Activated CD8-positive, alpha-beta T cell treated with anti-CD3 and anti-CD28 coated beads for 36 hours (primary cell): ENCODE results near the gene STARD3. TPM values are rescaled to one million over a fixed set of nuclear protein-coding genes. Genes with fewer than 3 reads are reported as not detected.

Experiments used
- ATAC-seq: fragments of 200-7000 bp; cut with Tn5 transposase; one replicate; pipeline ENCODE4 v1.10.0; 2021; ENCODE audit warnings: mild to moderate bottlenecking, moderate library complexity
- CTCF ChIA-PET: fragments of 350-600 bp; sonication (Branson Sonifier 250); formaldehyde crosslinking; loops from one replicate; lab custom pipeline; 2021; ENCODE audit warnings: antibody characterized with exemption; lab: Charles Lee
- POLR2A ChIA-PET: fragments of 350-600 bp; sonication (Branson Sonifier 250); formaldehyde crosslinking; loops from one replicate; lab custom pipeline; 2021; ENCODE audit warnings: antibody characterized with exemption; lab: Charles Lee
- DNase-seq: peaks from one replicate; pipeline ENCODE4 v3.0.0-alpha.2; 2020
- H3K27ac Mint-ChIP-seq: one replicate; pipeline ENCODE4 v1.8.0; 2021; ENCODE audit warnings: mild to moderate bottlenecking, mixed read lengths
- H3K27me3 Mint-ChIP-seq: one replicate; pipeline ENCODE4 v1.8.0; 2021; ENCODE audit warnings: mixed read lengths
- H3K36me3 Mint-ChIP-seq: one replicate; pipeline ENCODE4 v1.8.0; 2021; ENCODE audit warnings: low read depth, mixed read lengths
- H3K4me1 Mint-ChIP-seq: one replicate; pipeline ENCODE4 v1.8.0; 2021; ENCODE audit warnings: low read depth, mixed read lengths
- H3K4me3 Mint-ChIP-seq: one replicate; pipeline ENCODE4 v1.8.0; 2021; ENCODE audit warnings: mild to moderate bottlenecking, moderate library complexity, mixed read lengths
- H3K9me3 Mint-ChIP-seq: one replicate; pipeline ENCODE4 v1.8.0; 2021; ENCODE audit warnings: mixed read lengths
- intact Hi-C: fragments of 100-400 bp; cut with micrococcal nuclease; formaldehyde crosslinking; loops from one replicate; pipeline ENCODE4 v1.10.0; 2022
- total RNA-seq, 2 experiments: library from RNA; stranded (reverse); gene quantifications; one replicate each; pipeline ENCODE4 v1.2.3, GENCODE V29; 2021
- TF ChIP-seq, protein P1 (sequence below): fragments of 200-600 bp; IDR thresholded peaks from one replicate; pipeline ENCODE4 v1.8.0; 2022; ENCODE audit warnings: antibody characterized with exemption, mild to moderate bottlenecking

STARD3 gene
- total RNA-seq, 2 experiments from 2014 or later, result 48.7 to 50.3 TPM

DNA sequence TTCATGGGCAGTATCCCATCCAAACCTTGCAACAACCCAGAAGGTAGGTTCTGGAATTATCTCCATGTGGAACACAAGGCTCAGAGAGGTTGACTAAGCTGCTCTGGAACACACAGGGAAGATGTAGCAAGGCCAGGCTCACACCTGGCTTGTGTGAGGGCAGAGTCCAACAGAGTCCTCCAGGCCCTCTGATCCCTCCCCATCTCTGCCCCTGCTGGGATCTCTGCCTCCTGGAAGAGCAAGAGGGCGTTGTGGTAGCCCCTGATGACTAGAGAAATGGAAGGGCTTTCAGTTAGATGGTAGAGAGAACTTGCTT lies 17.2 kb upstream of the STARD3 start:
- TF ChIP-seq, protein P1, sequence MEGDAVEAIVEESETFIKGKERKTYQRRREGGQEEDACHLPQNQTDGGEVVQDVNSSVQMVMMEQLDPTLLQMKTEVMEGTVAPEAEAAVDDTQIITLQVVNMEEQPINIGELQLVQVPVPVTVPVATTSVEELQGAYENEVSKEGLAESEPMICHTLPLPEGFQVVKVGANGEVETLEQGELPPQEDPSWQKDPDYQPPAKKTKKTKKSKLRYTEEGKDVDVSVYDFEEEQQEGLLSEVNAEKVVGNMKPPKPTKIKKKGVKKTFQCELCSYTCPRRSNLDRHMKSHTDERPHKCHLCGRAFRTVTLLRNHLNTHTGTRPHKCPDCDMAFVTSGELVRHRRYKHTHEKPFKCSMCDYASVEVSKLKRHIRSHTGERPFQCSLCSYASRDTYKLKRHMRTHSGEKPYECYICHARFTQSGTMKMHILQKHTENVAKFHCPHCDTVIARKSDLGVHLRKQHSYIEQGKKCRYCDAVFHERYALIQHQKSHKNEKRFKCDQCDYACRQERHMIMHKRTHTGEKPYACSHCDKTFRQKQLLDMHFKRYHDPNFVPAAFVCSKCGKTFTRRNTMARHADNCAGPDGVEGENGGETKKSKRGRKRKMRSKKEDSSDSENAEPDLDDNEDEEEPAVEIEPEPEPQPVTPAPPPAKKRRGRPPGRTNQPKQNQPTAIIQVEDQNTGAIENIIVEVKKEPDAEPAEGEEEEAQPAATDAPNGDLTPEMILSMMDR, result no peak
- ATAC-seq, result no peak
- H3K36me3 Mint-ChIP-seq, result no peaks in the 10 kb centered on the region
- no peak overlapping the region for H3K27ac Mint-ChIP-seq
- ChIA-PET CTCF (interaction anchor here (0.9 to 10.5 kb wide), 10 partner anchors 9 to 407 kb away, joined by 4 to 224 read pairs (median 92); partner anchors contain the start of genes PNMT, STARD3 and TCAP), POLR2A (interaction anchor here (0.6 to 1.4 kb wide), 2 partner anchors 86 to 136 kb away, joined by 3 read pairs; no protein-coding TSS in a partner anchor)
- intact Hi-C loops, result loop anchor here (5.0 to 10.0 kb wide), 3 partner anchors 72 to 365 kb away; partner anchors contain the start of gene PSMD3
- DNase-seq, result no peak
- peaks cover 9% of the 10 kb centered on the region for H3K27me3 Mint-ChIP-seq
- no peaks in the 10 kb centered on the region for H3K9me3 Mint-ChIP-seq
- H3K4me3 Mint-ChIP-seq, result no peak overlapping the region
- H3K4me1 Mint-ChIP-seq, result peaks cover 12% of the 10 kb centered on the region

- Mint-ChIP-seq H3K27ac (peak overlapping the region; percentile 78), H3K36me3 (no peaks in the 10 kb centered on the region), H3K27me3 (peaks cover 14% of the 10 kb centered on the region), H3K4me1 (peaks cover 18% of the 10 kb centered on the region), H3K9me3 (no peaks in the 10 kb centered on the region), H3K4me3 (peak overlapping the region; percentile 65)
- ChIA-PET CTCF (interaction anchor here (0.6 to 10.5 kb wide), 94 partner anchors 8 to 491 kb away, joined by 3 to 224 read pairs (median 4); partner anchors contain the start of genes CDK12, ERBB2, MED1 and MIEN1), POLR2A (interaction anchor here (0.6 to 2.2 kb wide), 10 partner anchors 10 to 238 kb away, joined by 3 to 12 read pairs (median 5); no protein-coding TSS in a partner anchor)
- peak; percentile 78 for ATAC-seq
- DNase-seq, result peak; percentile 92
- intact Hi-C loops, result loop anchor here (5.0 to 10.0 kb wide), 3 partner anchors 74 to 363 kb away; partner anchors contain the start of gene PSMD3
- TF ChIP-seq, protein P1, result peak; percentile 100
Measured at GRCh38 chr17:39621523-39622379, 15.2 kb upstream of the STARD3 start.

DNA sequence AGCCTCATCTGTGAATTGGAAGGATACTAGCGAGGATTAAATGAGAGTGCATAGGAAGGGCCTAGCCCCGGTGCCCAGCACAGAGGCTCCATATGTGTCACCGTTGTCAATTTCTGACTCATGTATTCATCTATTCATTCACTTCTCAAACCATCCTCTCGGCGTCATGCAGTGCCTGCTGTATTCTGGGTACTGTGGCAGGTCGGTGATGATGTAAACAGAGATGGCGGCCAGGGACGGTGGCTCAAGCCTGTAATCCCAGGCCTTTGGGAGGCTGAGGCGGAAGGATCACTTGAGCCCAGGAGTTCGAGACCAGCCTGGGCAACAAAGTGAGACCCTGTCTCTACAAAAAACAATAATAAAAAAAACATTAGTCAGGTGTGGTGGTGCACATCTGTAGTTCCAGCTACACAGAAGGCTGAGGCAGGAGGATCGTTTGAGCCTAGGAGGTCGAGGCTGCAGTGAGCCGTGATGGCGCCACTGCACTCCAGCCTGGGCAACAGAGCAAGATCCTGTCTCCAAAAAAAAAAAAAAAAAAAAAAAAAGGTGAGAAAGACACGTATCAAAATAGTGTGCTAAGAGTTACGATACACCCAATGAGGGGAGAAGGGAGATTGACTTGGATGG lies 14.5 kb upstream of the STARD3 start:
- peaks cover 20% of the 10 kb centered on the region for H3K4me1 Mint-ChIP-seq
- H3K27me3 Mint-ChIP-seq, result peaks cover 16% of the 10 kb centered on the region
- TF ChIP-seq, protein P1, result no peak
- ChIA-PET POLR2A (interaction anchor here (1.0 to 2.2 kb wide), 8 partner anchors 9 to 134 kb away, joined by 3 to 12 read pairs (median 5); no protein-coding TSS in a partner anchor), CTCF (interaction anchor here (0.6 to 10.5 kb wide), 54 partner anchors 9 to 576 kb away, joined by 3 to 224 read pairs (median 5); partner anchors contain the start of genes CDK12, ERBB2, MED1 and MIEN1)
- H3K27ac Mint-ChIP-seq, result peak overlapping the region; percentile 78
- peak overlapping the region; percentile 65 for H3K4me3 Mint-ChIP-seq
- no peaks in the 10 kb centered on the region for H3K9me3 Mint-ChIP-seq
- DNase-seq (peak; percentile 77), ATAC-seq (peak; percentile 76)
- H3K36me3 Mint-ChIP-seq, result no peaks in the 10 kb centered on the region
- intact Hi-C loops, result loop anchor here (5.0 to 10.0 kb wide), 3 partner anchors 75 to 362 kb away; partner anchors contain the start of gene PSMD3

GRCh38 chr17:39623356-39623950 lies 13.5 kb upstream of the STARD3 start:
- Mint-ChIP-seq H3K27me3 (peaks cover 22% of the 10 kb centered on the region), H3K4me3 (no peak overlapping the region), H3K9me3 (no peaks in the 10 kb centered on the region), H3K36me3 (no peaks in the 10 kb centered on the region), H3K27ac (peak overlapping the region; percentile 66), H3K4me1 (peaks cover 20% of the 10 kb centered on the region)
- ATAC-seq, result peak; percentile 65
- peak; percentile 92 for DNase-seq
- TF ChIP-seq, protein P1, result peak; percentile 85
- ChIA-PET CTCF (interaction anchor here (0.6 to 10.5 kb wide), 49 partner anchors 10 to 576 kb away, joined by 3 to 224 read pairs (median 4); partner anchors contain the start of genes MIEN1, PNMT, PSMD3 and STARD3), POLR2A (interaction anchor here (0.5 to 1.9 kb wide), 6 partner anchors 11 to 133 kb away, joined by 3 to 5 read pairs (median 4); no protein-coding TSS in a partner anchor)
- intact Hi-C loops, result loop anchor here (5.0 to 10.0 kb wide), 3 partner anchors 76 to 361 kb away; partner anchors contain the start of gene PSMD3
